ENCODE measurements around the gene AKIP1.

The AKIP1 gene

GRCh38 chr11:8961401-8961800 is 50.4 kb downstream of the AKIP1 start:
- DNase-seq (ENCODE audit: low spot score), result no peak

DNA sequence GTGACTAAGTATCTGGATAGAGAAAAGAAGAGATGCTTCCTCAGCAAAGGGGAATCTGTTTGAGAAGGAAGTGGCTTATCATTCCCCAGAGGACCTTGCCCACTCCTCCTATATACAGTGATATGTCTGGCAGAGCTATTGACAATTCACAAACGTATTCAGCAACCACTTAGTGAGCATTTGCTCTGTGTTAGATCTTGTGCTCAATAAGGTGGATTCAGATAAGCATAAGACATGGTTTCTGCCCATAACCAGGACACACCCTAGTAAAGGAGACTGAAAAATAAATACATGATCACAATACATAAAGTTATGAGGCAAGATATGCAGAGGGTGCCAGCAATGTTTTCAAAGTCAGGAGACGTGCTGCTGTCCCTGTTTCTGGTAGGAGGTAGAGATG is 51.9 kb downstream of the AKIP1 start:
- DNase-seq (ENCODE audit: low spot score), result no peak

GRCh38 chr11:8963569-8964323 is 52.8 kb downstream of the AKIP1 start:
- peak; percentile 4 for DNase-seq (ENCODE audit: low spot score)

GRCh38 chr11:8964324-8965320 is 53.6 kb downstream of the AKIP1 start, which contains the start of gene TMEM9B:
Gene TMEM9B (minus strand): TSS chr11:8964442. CDS start chr11:8964313, 129 bp downstream.
- DNase-seq (ENCODE audit: low spot score), result peak; percentile 87

- no peak for DNase-seq (ENCODE audit: low spot score)
Measured at GRCh38 chr11:8967184-8967583, 56.2 kb downstream of the AKIP1 start.
